ENCODE results near the gene MTA3.
"Not testable (repeated sequence)": the region's sequence is repeated elsewhere in the genome, so short reads cannot be mapped to it uniquely, and the experiment has no call there.

The MTA3 gene

DNA sequence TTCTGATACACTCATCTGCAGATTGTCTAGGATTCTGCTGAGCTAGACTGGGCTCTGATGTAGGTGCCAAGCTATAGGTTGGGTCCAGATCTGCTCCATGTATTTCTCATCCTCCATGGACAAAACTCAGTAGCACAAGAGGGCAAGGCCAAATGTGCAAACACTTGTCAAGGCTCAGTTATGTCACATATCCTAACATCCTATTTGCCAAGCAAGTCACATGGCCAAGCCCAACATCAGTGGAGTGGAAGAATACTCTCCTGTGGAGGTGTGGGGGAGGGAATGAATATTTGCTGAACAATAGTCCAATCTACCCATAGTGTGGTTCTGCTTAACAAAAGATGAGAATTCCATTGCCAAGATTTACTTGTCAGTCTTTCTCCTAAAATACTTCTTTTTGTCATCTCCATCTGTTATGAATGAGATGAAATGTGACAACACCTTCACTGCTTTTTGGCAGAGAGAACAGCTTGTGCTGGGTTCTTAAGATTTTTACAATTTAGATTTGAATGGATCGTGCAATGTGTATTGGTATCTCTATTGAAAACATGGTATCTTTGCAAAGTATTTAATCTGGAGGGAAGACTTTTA lies 105.7 kb downstream of the MTA3 start:
- DNase-seq, result no peak

DNA sequence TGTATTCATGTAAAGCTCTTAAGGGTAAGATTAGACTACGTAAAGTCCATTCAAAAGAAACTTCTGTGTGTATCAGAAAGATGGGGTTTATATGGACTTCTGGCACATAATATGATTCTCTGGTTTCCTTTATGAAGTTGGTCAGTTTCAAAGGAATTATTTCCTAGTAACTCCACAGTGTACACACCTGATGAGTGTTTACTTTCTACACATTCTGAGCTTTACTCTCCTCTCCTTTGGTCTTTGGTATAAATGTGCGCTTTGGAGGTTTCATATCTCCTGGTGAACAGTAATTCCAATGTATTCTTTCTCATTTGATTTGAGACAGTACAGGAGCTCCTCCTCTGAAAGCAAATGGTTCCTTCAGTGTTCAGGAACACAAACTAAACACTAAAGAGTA lies 107.4 kb downstream of the MTA3 start:
- DNase-seq, result no peak

DNA sequence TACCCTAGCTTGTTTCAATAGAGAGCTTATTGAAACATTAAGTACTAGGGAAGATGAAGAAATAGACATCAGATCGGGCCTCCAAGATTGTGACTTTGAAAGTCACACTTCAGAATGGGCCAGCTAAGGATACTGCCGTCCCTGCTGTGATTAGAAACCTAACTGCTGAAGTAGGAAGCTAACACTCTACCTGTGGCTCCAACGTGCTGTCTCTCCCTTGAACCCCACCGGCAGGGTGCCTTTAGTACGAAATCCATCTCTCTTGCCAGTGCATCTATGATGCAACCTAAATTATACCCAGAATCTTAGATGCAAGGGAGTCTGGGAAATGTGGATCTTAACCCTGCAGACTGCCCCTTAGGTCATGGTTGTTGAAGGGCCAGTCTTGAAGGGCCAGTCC lies 116.9 kb downstream of the MTA3 start:
- no peak for DNase-seq

DNA sequence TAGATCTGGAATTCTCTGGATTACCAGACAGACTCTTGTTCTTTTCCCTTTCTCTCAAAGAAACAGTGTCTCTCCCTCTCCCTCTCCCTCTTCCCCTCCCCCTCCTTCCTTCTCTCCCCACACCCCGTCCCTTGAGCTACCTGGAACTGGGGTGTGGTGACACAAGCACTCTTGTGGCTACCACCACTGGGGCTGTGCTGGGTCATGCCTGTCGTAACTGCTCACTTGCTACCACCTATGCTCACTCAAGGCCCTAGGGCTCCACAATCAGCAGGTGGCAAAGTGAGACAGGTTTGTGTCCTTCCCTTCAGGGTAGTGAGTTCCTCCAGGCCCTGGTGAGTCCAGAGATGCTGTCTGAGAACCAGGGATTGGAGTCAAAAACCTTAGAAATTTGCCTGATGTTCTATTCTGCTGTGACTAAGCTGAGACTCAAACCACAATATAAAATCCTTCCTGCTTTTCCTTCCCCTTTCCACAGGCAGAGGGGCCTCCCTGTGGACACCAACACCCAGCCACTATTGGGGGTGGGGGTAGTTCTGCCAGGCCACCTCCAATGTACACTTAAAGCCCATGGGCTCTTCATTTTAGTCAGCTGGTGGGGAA lies 124.7 kb downstream of the MTA3 start:
- DNase-seq, result no peak

DNA sequence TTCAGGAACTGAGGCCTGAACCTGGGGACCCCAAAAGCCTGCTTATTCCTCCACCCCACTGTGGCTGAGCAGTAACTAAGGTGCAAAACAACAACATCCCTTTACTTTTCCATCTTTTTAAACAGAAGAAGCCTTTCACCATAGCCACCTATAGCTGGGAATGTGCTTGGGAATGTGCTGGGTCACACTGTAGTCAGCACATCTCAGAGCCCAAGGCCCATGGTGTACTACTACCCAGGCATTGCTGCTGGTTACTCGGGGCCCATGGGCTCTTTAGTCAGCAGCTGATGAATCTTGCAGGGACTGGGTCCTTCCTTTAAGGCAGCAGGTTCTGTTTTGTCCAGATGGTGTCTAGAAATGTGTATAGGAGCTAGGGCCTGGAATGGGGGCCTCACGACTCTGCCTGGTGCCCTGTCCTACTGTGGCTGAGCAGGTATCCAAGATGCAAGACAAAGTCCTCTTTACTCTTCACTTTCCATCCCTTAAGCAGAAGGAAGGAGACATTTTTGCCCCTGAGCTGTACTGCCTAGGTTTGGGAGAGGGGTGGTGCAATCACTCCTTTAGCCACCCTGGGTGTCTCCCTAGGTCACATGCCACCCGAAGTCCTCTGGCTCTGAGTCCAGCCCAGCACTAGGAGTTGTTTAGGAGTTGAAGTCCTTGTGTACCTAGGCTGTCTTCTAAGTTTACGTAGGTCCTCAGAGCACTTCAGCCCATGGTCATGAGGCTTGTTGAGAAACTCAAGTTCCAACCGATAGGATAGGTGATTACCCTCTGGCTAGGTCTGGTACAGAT lies 125.5 kb downstream of the MTA3 start:
- DNase-seq, result no peak

- no peak for DNase-seq
Measured at GRCh38 chr2:42696987-42697386, 128.6 kb downstream of the MTA3 start.

DNA sequence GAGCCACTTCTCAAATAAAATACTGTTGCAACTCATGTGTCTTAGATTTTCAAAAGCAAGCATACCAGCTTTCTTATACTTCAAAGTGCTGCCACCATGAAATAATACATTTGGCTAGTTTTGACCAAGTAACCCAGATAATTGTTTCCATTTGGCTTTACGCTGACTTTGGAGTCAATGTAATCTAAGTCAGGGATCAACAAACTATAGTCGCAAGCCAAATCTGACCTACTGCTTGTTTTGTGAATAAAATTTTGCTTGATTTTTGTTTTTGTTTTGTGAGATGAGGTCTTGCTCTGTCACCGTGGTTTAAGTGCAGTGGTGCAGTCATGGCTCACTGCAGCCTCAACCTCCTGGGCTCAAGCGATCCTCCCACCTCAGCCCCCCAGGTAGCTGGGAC lies 130.5 kb downstream of the MTA3 start:
- DNase-seq, result no peak

DNA sequence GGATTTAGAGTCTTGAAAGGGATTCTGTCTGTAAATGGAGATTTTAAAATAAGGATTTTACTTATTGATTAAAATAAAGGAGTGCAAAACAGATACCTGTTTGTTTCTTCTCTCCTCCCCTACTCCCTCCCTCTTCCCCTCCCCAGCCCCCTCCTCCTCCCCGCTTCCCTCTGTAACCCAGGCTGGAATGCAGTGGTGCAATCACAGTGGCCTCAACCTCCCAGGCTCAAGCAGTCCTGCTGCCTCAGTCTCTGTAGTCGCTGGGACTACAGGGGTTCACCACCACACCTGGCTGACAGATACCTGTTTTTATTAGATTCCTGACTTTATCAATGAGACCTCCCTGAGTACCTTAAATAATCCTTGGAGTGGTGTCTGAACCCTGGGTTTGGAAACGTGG lies 138.4 kb downstream of the MTA3 start:
- no peak for DNase-seq

GRCh38 chr2:42708179-42708578 lies 139.7 kb downstream of the MTA3 start:
- no peak for DNase-seq

DNA sequence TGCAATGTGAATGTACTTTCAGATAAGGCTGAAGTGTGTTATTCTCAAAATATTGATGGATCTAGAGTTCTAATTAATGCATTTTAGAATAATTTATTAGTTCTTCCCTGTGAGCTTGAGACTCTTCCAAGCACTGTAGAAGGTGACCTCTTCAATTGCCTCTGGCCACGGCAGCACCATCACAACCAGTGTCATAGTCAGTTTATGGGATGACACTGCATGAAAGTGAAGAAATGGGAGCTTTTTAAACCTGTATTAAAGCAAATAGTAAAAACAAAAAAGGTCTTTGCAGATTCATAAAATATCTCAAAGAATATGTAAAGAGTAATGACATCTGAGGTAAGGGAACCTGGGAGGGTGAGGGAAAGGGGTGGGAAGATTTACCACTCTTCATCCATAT lies 143.5 kb downstream of the MTA3 start:
- DNase-seq, result no peak

- no peak for DNase-seq
Measured at GRCh38 chr2:42712934-42713333, 144.5 kb downstream of the MTA3 start.

DNA sequence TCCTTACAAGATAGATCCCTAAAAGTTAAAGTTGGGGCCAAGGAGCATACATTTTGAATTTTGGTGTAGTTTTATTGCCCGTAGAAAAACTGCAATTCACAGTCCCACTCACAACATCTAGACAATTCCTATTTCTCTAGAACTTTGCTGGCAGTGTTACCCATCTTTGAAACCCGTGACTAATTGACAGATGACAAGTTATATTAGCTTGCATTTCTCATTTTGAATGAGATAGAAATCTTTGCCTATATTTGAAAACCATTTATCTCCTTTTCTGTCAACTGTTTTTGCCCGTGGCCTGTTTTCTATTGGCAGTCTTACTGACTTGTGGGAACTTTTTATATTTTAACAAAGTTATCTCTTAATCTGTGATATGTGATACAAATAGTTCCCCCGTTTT lies 145.5 kb downstream of the MTA3 start:
- DNase-seq, result no peak

DNA sequence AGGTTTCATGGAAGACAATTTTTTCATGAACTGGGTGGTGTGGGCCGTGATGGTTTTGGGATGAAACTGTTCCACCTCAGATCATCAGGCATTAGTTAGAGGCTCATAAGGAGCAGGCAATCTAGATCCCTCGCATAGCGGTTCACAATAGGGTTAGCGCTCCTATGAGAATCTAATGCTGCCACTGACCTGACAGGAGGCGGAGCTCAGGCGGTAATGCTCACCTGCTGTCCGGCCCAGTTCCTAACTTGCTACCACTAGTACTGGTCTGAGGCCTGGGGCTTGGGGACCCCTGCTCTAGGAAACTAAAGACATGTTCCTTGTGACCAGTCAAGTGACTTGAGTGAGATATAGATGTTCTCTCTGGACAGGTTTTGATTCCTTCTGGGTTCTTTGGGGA lies 146.3 kb downstream of the MTA3 start:
- no peak for DNase-seq

- DNase-seq, result no peak
Measured at GRCh38 chr2:42721898-42722297, 153.5 kb downstream of the MTA3 start.

GRCh38 chr2:42722320-42723190 lies 154.1 kb downstream of the MTA3 start:
- no peak for DNase-seq

GRCh38 chr2:42723465-42723864 lies 155.0 kb downstream of the MTA3 start:
- DNase-seq, result no peak

GRCh38 chr2:42724886-42725285 lies 156.5 kb downstream of the MTA3 start:
- no peak for DNase-seq

- DNase-seq, result no peak
Measured at GRCh38 chr2:42725657-42726056, 157.2 kb downstream of the MTA3 start.

DNA sequence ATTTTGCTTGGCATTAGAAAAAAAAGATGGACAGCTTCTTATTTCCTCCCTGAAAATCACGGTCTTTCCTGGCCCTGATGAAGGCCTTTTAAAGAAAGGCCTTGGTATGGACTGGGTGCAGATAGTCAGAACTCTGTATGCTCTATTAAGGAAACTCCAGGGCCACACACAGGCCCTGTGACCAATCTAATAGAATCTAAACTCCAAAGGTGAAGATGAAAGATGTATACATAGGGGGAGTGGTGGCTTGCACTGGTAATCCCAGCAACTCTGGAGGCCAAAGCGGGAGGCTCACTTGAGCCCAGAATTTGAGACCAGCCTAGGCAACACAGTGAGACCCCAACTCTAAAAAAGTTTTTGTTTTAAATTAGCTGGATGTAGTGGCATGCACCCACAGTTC lies 158.2 kb downstream of the MTA3 start:
- no peak for DNase-seq

DNA sequence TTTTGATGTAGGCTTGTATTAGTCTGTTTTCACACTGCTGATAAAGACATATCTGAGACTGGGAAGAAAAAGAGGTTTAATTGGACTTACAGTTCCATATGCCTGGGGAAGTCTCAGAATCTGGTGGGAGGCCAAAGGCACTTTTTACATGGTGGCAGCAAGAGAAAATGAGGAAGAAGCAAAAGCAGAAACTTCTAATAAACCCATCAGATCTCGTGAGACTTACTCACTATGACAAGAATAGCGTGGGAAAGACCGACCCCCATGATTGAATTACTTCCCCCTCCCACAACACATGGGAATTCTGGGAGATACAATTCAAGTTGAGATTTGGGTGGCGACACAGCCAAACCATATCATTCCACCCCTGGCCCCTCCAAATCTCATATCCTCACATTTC lies 162.9 kb downstream of the MTA3 start:
- DNase-seq, result not testable (repeated sequence)

GRCh38 chr2:42733852-42734251 lies 165.4 kb downstream of the MTA3 start:
- DNase-seq, result no peak

DNA sequence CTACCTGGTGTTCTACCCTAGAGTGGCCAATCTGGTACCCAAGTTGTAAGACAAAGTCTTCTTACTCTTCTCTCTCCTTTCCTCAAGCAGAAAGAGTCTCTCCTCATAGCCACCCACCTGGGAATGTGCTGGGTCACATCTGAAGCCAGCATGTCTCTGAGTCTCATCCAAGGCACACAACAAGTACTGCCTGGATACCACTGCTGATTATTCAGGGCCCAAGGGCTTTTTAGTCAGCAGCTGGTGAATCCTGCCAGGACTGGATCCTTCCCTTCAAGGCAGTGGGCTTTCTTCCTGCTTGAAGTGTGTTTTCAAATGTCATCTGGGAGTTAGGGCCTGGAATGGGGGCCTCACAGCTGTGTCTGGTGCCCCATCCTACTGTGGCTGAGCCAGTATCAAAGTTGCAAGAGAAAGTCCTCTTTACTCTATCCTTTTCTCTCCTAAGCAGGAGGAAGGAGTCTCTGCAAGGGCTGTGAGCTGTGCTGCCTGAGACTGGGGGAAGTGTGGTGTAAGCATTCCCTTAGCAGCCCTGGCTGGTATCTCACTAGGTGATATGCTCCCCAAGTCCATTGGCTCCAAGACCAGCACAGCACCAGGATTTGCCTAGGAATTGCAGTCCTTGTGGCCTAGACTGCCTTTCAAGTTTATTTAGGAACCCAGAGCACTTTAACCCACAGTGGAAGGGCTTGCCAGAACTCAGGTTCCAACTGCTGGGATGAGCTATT lies 168.3 kb downstream of the MTA3 start:
- no peak for DNase-seq

DNA sequence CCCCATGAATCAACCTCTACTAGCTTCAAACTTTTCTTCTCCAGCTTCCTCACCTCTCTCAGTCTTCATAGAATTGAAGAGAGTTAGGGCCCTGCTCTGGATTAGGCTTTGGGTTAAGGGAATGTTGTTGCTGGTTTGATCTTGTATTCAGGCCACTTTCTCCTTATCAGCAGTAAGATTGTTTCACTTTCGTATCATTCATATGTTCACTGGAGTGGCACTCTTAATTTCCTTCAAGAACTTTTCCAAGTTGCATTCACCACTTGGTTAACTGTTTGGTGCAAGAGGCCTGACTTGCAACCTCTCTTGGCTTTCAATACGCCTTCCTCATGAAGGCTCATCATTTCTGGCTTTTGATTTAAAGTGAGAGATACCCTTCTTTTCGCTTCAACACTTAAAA lies 172.7 kb downstream of the MTA3 start:
- no peak for DNase-seq

Measured in activated gamma-delta T cell (primary cell).